SU-DHL-6 (cell line): ENCODE results near the gene GRIK1.

ENCODE experiments used
- H2AFZ ChIP-seq: fragments of 200-600 bp; sonication (generic); 2 replicates; pipeline ENCODE4 v1.6.1; 2014; ENCODE audit warnings: low read depth, mild to moderate bottlenecking, moderate library complexity, mixed read lengths, antibody characterized with exemption, low read length; ENCODE audit not compliant: severe bottlenecking
- H3F3A ChIP-seq: fragments of 200-600 bp; shearing (Covaris generic); 2 replicates; pipeline ENCODE4 v1.6.0; 2016; ENCODE audit warnings: antibody characterized with exemption, mild to moderate bottlenecking; ENCODE audit not compliant: insufficient read depth
- H3K27ac ChIP-seq: fragments of 200-600 bp; sonication (generic); 2 replicates; pipeline ENCODE4 v1.5.1; 2016; ENCODE audit warnings: low read depth, mild to moderate bottlenecking, low read length, moderate library complexity, mixed read lengths
- H3K27me3 ChIP-seq: fragments of 200-600 bp; sonication (generic), shearing (Covaris generic); 2 replicates; pipeline ENCODE4 v1.6.0; 2014; ENCODE audit warnings: mild to moderate bottlenecking, low read length
- H3K36me3 ChIP-seq: fragments of 200-600 bp; sonication (generic); 2 replicates; pipeline ENCODE4 v1.6.1; 2014; ENCODE audit warnings: mild to moderate bottlenecking, low read length, mixed read lengths
- H3K4me2 ChIP-seq: fragments of 300-600, 200-600 bp; shearing (Covaris generic), sonication (generic); 2 replicates; pipeline ENCODE4 v1.6.0; 2014; ENCODE audit warnings: low read length, low read depth, mild to moderate bottlenecking; ENCODE audit not compliant: poor library complexity, severe bottlenecking
- H3K4me3 ChIP-seq: fragments of 200-600 bp; sonication (generic); 2 replicates; pipeline ENCODE4 v1.5.1; 2014; ENCODE audit warnings: antibody characterized with exemption, low read length, mild to moderate bottlenecking, mixed read lengths; ENCODE audit not compliant: insufficient read depth, poor library complexity, severe bottlenecking
- H3K79me2 ChIP-seq: fragments of 200-600 bp; sonication (generic); 2 replicates; pipeline ENCODE4 v1.6.1; 2014; ENCODE audit warnings: mild to moderate bottlenecking, low read length, moderate library complexity; ENCODE audit not compliant: insufficient read depth
- H3K9ac ChIP-seq: fragments of 200-600 bp; sonication (generic); 2 replicates; pipeline ENCODE4 v1.7.0; 2014; ENCODE audit warnings: mild to moderate bottlenecking, low read length
- H3K9me2 ChIP-seq: fragments of 200-600 bp; sonication (generic); replicated peaks from 2 replicates; pipeline ENCODE4 v1.6.1; 2014; ENCODE audit warnings: low read length; ENCODE audit not compliant: insufficient read depth
- H3K9me3 ChIP-seq: fragments of 200-600 bp; sonication (generic); 2 replicates; pipeline ENCODE4 v1.6.1; 2014; ENCODE audit warnings: low read length, mixed read lengths; ENCODE audit not compliant: insufficient read depth
- H4K20me1 ChIP-seq: fragments of 200-600 bp; sonication (generic); 2 replicates; pipeline ENCODE4 v1.6.1; 2014; ENCODE audit warnings: low read depth, mild to moderate bottlenecking, antibody characterized with exemption, low read length, moderate library complexity, mixed read lengths
- CTCF ChIP-seq: fragments of 200-600 bp; sonication (generic); IDR thresholded peaks from one replicate; pipeline ENCODE4 v1.5.1; 2017; ENCODE audit warnings: antibody characterized with exemption, mild to moderate bottlenecking, low read length, moderate library complexity; ENCODE audit not compliant: insufficient read depth, poor library complexity, severe bottlenecking
- EZH2phosphoT487 ChIP-seq: fragments of 200-600 bp; sonication (generic), shearing (Covaris generic); conservative IDR thresholded peaks from 2 replicates; pipeline ENCODE4 v1.6.1; 2018; ENCODE audit warnings: mild to moderate bottlenecking, antibody characterized with exemption, low read length, moderate library complexity, mixed read lengths

The GRIK1 gene

GRCh38 chr21:29939924-29940275 is at the start of gene GRIK1:
TSS of gene GRIK1 (minus strand) at chr21:29939996.
- Histone ChIP-seq H3F3A (no peaks in the 10 kb centered on the region), H3K36me3 (no peaks in the 10 kb centered on the region), H2AFZ (no peak within 1 kb of the TSS), H3K27ac (no peak within 1 kb of the TSS), H3K9me3 (0 out of 2 replicates have a peak, but pooled peaks cover 5% of the 10 kb centered on the region), H3K4me3 (no peak within 1 kb of the TSS), H3K79me2 (no peaks in the 10 kb centered on the region), H4K20me1 (no peaks in the 10 kb centered on the region), H3K4me2 (no peak within 1 kb of the TSS), H3K9me2 (0 out of 2 replicates have a peak, but pooled peaks cover 4% of the 10 kb centered on the region), H3K27me3 (no peaks in the 10 kb centered on the region), H3K9ac (no peak within 1 kb of the TSS)
- no peak for TF ChIP-seq CTCF
- no peak for TF ChIP-seq EZH2phosphoT487

- H3K79me2 ChIP-seq = no peaks in the 10 kb centered on the region
- no peaks in the 10 kb centered on the region for H3K9me3 ChIP-seq
- no peaks in the 10 kb centered on the region for H4K20me1 ChIP-seq
- no peak for TF ChIP-seq EZH2phosphoT487
- no peak overlapping the region for H2AFZ ChIP-seq
- no peaks in the 10 kb centered on the region; the same call in 1 of the 2 replicates for H3K9me2 ChIP-seq
- no peak overlapping the region for H3K9ac ChIP-seq
- H3K36me3 ChIP-seq = no peaks in the 10 kb centered on the region
- no peaks in the 10 kb centered on the region for H3F3A ChIP-seq
- H3K27ac ChIP-seq = no peak overlapping the region
- H3K4me2 ChIP-seq = no peak overlapping the region
- no peaks in the 10 kb centered on the region for H3K27me3 ChIP-seq
- no peak overlapping the region for H3K4me3 ChIP-seq
Observed at GRCh38 chr21:29987762-29988161, 48.0 kb upstream of the GRIK1 start.

GRCh38 chr21:29985866-29986265 is 46.1 kb upstream of the GRIK1 start:
- no peaks in the 10 kb centered on the region for H3F3A ChIP-seq
- H3K27ac ChIP-seq = no peak overlapping the region
- H3K9me3 ChIP-seq = no peaks in the 10 kb centered on the region
- H4K20me1 ChIP-seq = no peaks in the 10 kb centered on the region
- no peaks in the 10 kb centered on the region; the same call in 1 of the 2 replicates for H3K9me2 ChIP-seq
- no peak overlapping the region for H3K4me3 ChIP-seq
- no peaks in the 10 kb centered on the region for H3K36me3 ChIP-seq
- no peaks in the 10 kb centered on the region for H3K79me2 ChIP-seq
- H3K9ac ChIP-seq = no peak overlapping the region
- H3K27me3 ChIP-seq = no peaks in the 10 kb centered on the region
- no peak overlapping the region for H3K4me2 ChIP-seq
- TF ChIP-seq EZH2phosphoT487 (no peak), CTCF (no peak)
- no peak overlapping the region for H2AFZ ChIP-seq

- Histone ChIP-seq H3K9me2 (no peaks in the 10 kb centered on the region; the same call in 1 of the 2 replicates), H3K27me3 (no peaks in the 10 kb centered on the region), H3K36me3 (no peaks in the 10 kb centered on the region)
Observed at GRCh38 chr21:29979043-29979442, 39.2 kb upstream of the GRIK1 start.

More at GRCh38 chr21:29979043-29979442, 39.2 kb upstream of the GRIK1 start:
- Histone ChIP-seq H3K4me3 (no peak overlapping the region), H3K4me2 (no peak overlapping the region), H3K9ac (no peak overlapping the region), H3K27ac (no peak overlapping the region), H3F3A (no peaks in the 10 kb centered on the region), H4K20me1 (no peaks in the 10 kb centered on the region), H3K79me2 (no peaks in the 10 kb centered on the region), H3K9me3 (no peaks in the 10 kb centered on the region), H2AFZ (no peak overlapping the region)
- TF ChIP-seq EZH2phosphoT487 (no peak), CTCF (no peak)
